ENCODE results near the gene DDOST. TPM values are rescaled to one million over a fixed set of nuclear protein-coding genes. Genes with fewer than 3 reads are reported as not detected.

Gene DDOST
- total RNA-seq, 1 donor from 2014 or later = 182 TPM

Other genes starting within 250 kb of the DDOST start
- 18.6 and 35.8 TPM in 2 replicates for gene CAMK2N1, start 175.2 kb downstream of the DDOST start, total RNA-seq
- 31.6 and 66.7 TPM in 2 replicates for gene MUL1, start 153.2 kb downstream of the DDOST start, total RNA-seq
- gene FAM43B, start 108.8 kb downstream of the DDOST start, total RNA-seq = 0.15 TPM in 1 of 2 replicates, not detected in the other
- 4.6 and 13.0 TPM in 2 replicates for gene CDA, start 72.3 kb downstream of the DDOST start, total RNA-seq
- 93.9 and 104 TPM in 2 replicates for gene PINK1, start 27.9 kb downstream of the DDOST start, total RNA-seq
- 0.87 and 2.5 TPM in 2 replicates for gene KIF17, start 56.6 kb upstream of the DDOST start, total RNA-seq
- gene SH2D5, start 71.3 kb upstream of the DDOST start, total RNA-seq = 9.0 and 20.7 TPM in 2 replicates
- 173 and 284 TPM in 2 replicates for gene HP1BP3, start 125.9 kb upstream of the DDOST start, total RNA-seq

Measured in renal cortical epithelial cell (primary cell).